SK-N-MC (cell line): Measurements from ENCODE around the gene PLXNA4.

Experiments used
- DNase-seq: peaks from one replicate; pipeline ENCODE4 v3.0.0-alpha.2; 2011; ENCODE audit warnings: low read depth, low spot score
- H3K27ac ChIP-seq: fragments of 200-600 bp; sonication (generic); 2 replicates; pipeline ENCODE4 v1.5.1; 2016; ENCODE audit warnings: mixed run types
- H3K36me3 ChIP-seq: fragments of 200-600 bp; sonication (generic); 2 replicates; pipeline ENCODE4 v1.6.1; 2017; ENCODE audit warnings: antibody characterized with exemption, low read length, mixed read lengths; ENCODE audit not compliant: insufficient read depth
- H3K4me3 ChIP-seq: fragments of 200-600 bp; sonication (generic); 2 replicates; pipeline ENCODE4 v1.5.1; 2016
- H3K9ac ChIP-seq: fragments of 200-600 bp; sonication (generic); 2 replicates; pipeline ENCODE4 v1.8.0; 2017; ENCODE audit warnings: mixed run types, mixed read lengths; ENCODE audit not compliant: insufficient read length
- H3K9me3 ChIP-seq: fragments of 200-600 bp; sonication (generic); 2 replicates; pipeline ENCODE4 v1.6.1; 2017; ENCODE audit warnings: low read depth, mild to moderate bottlenecking, antibody characterized with exemption, low read length, moderate library complexity, mixed read lengths
- EZH2 ChIP-seq: fragments of 200-600 bp; sonication (generic); IDR thresholded peaks from one replicate; pipeline ENCODE4 v1.6.1; 2017; ENCODE audit warnings: antibody characterized with exemption
- FOXP2 ChIP-seq: optimal IDR thresholded peaks from 2 replicates; pipeline ENCODE3; 2011; ENCODE audit warnings: mild to moderate bottlenecking, moderate library complexity; ENCODE audit not compliant: insufficient read depth; ENCODE audit errors: extremely low read length, control extremely low read depth
- POLR2AphosphoS5 ChIP-seq: IDR thresholded peaks from 2 replicates; pipeline ENCODE4 v1.6.1; 2012; ENCODE audit warnings: mild to moderate bottlenecking, low read depth, low read length, borderline replicate concordance

PLXNA4 gene

DNA sequence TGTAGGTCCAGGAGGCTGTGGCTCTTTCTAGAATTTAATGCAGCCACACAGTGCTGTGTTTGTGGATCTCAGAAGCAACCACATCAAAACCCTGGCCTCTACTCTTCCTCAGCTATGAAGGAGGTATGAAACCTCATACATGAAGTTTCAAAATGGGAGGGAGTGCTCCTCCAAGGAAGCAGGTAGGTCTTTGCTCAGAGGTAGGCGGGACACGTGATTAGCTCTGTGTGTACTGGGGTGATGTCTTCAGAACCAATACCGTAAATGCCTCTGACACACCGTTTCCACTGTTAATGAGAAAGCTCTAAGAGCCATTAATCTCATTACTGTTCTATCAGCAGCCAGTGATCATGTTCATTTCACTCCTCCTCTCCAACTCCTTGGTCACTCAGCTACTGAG, 126.1 kb downstream of the PLXNA4 start:
- H3K9ac ChIP-seq: no peak overlapping the region
- no peaks in the 10 kb centered on the region for H3K36me3 ChIP-seq
- H3K27ac ChIP-seq: no peak overlapping the region
- H3K9me3 ChIP-seq: no peaks in the 10 kb centered on the region
- TF ChIP-seq POLR2AphosphoS5 (no peak), FOXP2 (no peak), EZH2 (no peak)
- no peak for DNase-seq
- no peak overlapping the region for H3K4me3 ChIP-seq

DNA sequence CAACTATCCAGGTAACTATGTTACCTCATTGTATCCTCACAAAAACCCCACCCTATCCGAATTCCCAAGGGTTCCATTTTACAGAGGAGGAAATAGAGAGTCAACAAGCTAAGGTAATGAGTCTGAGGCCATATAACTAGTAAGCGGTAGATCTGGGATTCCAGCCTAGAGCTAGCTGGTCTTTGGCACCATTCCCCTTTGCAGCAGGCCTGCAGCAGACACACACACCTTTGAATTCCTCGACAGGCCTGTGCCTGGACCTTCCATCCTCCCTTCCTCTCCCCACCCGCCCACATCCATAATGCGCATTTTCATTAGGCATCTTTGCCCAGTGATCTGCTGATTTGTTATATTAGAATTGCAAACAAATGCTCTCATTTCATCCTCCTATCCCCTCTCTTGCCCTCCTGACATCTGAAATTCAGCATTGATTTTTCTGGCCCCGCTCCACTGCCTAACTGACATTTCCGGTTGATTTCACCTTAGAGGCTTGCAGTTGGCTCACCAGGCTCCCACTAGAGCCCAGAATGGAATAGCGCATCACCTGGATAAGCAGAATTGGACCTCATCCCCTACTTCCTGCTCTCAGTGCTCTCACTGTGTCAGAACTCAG, 129.5 kb downstream of the PLXNA4 start:
- TF ChIP-seq POLR2AphosphoS5 (no peak), EZH2 (no peak), FOXP2 (no peak)
- DNase-seq: no peak
- Histone ChIP-seq H3K27ac (no peak overlapping the region), H3K9ac (no peak overlapping the region), H3K9me3 (no peaks in the 10 kb centered on the region), H3K4me3 (no peak overlapping the region), H3K36me3 (no peaks in the 10 kb centered on the region)

DNA sequence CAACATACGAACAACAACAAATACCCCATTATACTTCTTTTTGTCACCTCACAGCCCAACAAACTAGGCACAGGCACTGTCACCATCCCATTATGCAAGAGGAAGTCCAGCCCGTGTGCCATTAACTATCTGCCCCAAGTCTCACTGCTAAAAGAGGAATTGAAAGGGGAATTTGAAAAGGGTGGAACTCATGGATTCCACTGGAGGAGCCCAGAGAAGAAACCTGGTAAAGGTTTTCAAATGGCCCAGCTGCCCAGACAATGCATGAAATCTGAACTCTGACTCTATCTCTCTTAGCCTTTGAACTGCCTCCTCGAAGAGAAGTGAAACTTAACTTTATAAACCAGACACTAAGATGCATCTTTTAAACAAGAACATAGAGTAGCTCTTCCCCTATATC, 130.0 kb downstream of the PLXNA4 start:
- no peak overlapping the region for H3K27ac ChIP-seq
- DNase-seq: no peak
- TF ChIP-seq EZH2 (no peak), FOXP2 (no peak), POLR2AphosphoS5 (no peak)
- no peaks in the 10 kb centered on the region for H3K9me3 ChIP-seq
- no peak overlapping the region for H3K4me3 ChIP-seq
- no peak overlapping the region for H3K9ac ChIP-seq
- no peaks in the 10 kb centered on the region for H3K36me3 ChIP-seq

DNA sequence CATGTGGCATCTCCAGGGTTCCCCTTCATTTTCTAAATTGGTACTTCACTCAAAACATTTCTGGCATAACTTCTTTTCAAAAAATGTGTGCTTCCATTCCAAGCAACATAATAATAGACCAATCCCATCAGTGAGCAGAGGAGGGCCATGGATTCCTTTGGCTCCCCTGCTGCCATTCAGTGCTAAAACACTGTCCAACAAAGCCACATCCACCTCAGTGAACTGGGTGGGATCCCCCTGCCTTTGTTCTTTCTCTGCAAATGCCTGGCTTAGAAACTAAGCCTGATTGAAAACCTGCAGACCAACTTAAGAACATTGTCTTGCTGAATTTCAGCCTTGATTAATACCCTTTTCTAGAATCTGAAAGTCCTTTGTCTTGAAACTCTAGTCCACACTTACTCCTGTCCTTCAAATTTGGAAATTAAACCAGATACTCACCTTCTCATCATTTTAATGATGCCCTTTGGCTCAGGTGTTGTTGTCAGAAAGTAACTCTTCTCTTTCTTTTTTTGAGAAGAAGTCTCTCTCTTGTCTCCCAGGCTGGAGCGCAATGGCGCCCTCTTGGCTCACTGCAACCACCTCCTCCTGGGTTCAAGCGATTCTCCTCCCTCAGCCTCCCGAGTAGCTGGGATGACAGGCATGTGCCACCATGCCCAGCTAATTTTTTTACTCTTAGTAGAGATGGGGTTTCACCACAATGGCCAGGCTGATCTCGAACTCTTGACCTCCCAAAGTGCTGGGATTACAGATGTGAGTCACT, 132.3 kb downstream of the PLXNA4 start:
- TF ChIP-seq FOXP2 (no peak), POLR2AphosphoS5 (no peak), EZH2 (no peak)
- H3K27ac ChIP-seq: no peak overlapping the region
- H3K9ac ChIP-seq: no peak overlapping the region
- H3K4me3 ChIP-seq: no peak overlapping the region
- H3K36me3 ChIP-seq: no peaks in the 10 kb centered on the region
- DNase-seq: no peak
- H3K9me3 ChIP-seq: no peaks in the 10 kb centered on the region

DNA sequence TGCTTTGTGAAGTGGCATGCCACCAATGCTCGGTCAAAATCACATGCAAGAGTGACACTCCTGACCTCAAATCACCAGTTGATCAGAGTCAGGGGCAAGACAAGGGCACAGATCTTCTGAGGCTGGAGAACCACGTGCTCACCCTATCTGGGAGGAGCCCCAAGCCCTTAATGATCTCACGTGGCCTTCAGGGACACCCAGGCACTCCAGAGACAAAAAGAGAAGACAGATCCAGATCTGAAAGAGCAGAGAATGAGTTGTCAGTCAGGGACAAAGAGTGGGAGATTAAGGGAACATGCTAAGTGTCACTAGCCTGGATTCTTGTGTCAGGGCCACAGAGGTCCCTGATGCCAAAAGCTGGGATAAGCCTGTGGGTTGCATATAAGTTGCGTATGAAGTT, 134.3 kb downstream of the PLXNA4 start:
- DNase-seq: no peak
- H3K27ac ChIP-seq: no peak overlapping the region
- no peak overlapping the region for H3K9ac ChIP-seq
- H3K9me3 ChIP-seq: no peaks in the 10 kb centered on the region
- H3K36me3 ChIP-seq: no peaks in the 10 kb centered on the region
- no peak overlapping the region for H3K4me3 ChIP-seq
- TF ChIP-seq EZH2 (no peak), FOXP2 (no peak), POLR2AphosphoS5 (no peak)

DNA sequence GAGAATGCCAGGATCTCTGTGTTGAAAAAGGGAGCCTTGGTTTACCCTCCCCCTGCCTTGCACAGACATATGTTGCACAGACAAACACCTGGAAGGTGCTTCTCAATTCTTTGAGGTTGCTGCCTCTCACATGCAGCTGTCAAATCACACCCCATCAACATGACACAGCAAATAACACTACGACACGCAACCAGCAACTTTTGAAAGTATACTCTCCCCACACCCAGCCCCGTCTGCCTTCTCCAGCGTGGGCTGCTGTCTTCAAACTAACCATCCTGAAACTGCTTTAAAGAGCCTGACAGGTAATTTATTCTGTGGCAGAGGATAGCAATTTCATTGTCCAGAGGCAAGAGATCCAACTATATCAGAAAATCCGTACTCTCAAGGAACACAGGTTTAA, 136.1 kb downstream of the PLXNA4 start:
- DNase-seq: no peak
- H3K9ac ChIP-seq: no peak overlapping the region
- no peaks in the 10 kb centered on the region for H3K9me3 ChIP-seq
- H3K27ac ChIP-seq: no peak overlapping the region
- H3K36me3 ChIP-seq: no peaks in the 10 kb centered on the region
- TF ChIP-seq FOXP2: no peak
- TF ChIP-seq POLR2AphosphoS5: no peak
- no peak for TF ChIP-seq EZH2
- no peak overlapping the region for H3K4me3 ChIP-seq

DNA sequence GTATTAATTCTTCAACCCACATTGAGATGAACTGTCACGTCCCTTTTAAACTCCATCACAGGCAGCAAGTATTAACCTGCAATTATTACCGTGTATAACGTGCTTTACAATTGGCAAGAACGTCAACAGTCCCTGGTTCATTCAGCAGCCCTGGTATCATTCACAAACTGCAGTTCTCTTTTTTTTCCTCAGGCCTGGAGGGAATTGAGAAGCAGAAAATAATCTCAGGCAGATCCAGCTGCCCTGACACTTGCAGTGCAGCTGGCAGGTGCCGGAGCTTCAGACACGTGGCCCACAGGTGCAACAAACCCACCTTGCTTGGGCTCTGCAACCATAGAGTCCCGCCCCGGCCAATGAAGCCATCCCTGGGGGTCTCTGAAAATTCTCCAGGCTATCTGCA, 137.3 kb downstream of the PLXNA4 start:
- Histone ChIP-seq H3K9ac (no peak overlapping the region), H3K27ac (no peak overlapping the region), H3K36me3 (no peaks in the 10 kb centered on the region), H3K4me3 (no peak overlapping the region), H3K9me3 (no peaks in the 10 kb centered on the region)
- no peak for DNase-seq
- TF ChIP-seq EZH2 (no peak), FOXP2 (no peak), POLR2AphosphoS5 (no peak)

DNA sequence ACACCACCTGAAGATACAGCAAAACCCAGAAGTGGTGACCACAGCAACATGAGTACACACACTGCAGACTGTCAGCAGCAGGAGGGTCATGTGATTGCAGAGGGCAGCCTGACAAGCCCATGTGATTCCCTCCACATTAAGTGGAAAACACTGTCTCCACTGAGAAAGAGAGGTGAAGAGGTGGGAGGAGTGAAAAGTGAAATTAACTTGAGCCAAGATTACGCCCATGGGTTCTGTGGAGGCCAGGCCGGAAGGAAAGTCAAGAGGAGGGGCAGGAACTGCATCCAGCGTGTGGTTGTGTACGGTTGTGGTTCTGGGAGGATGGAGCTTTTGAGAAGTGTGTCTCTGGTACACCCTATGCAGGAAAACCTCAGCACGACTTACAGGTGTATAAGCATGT, 138.5 kb downstream of the PLXNA4 start:
- DNase-seq: no peak
- H3K4me3 ChIP-seq: no peak overlapping the region
- H3K9me3 ChIP-seq: no peaks in the 10 kb centered on the region
- no peaks in the 10 kb centered on the region for H3K36me3 ChIP-seq
- TF ChIP-seq EZH2 (no peak), FOXP2 (no peak)
- no peak overlapping the region for H3K27ac ChIP-seq
- no peak overlapping the region for H3K9ac ChIP-seq

DNA sequence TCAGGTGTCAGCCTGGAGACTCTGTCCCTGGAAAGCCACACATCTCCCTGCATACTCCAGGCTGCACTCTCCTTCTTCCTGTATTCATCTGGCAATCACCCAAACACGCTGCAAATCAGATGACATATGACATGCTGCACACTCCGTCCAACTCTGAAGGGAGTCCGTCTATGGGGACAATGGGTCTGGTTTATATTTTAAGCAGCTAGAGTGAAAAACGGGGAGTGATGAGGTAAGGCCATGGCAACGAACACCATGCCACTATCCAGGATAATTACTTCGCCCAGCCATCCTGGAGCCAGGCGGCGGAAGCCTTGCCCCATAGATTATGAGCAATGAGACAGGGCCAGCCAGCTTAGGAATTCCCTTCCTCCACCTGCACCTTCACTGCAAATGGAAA, 140.1 kb downstream of the PLXNA4 start:
- DNase-seq: no peak
- Histone ChIP-seq H3K27ac (no peak overlapping the region), H3K36me3 (no peaks in the 10 kb centered on the region), H3K9me3 (no peaks in the 10 kb centered on the region), H3K9ac (no peak overlapping the region), H3K4me3 (no peak overlapping the region)
- no peak for TF ChIP-seq POLR2AphosphoS5
- TF ChIP-seq FOXP2: no peak
- TF ChIP-seq EZH2: no peak
